Spleen (tissue), 7 donors: ENCODE data around the gene FOXC1.

ENCODE experiments used
- CTCF ChIP-seq, 11 experiments: fragments of 200-600 bp in 7 of 11; fragments of 450-650 bp in 4 of 11; sonication (generic) in 4 of 11; IDR thresholded peaks in 8 of 11; conservative IDR thresholded peaks in 3 of 11; 1 replicate in 7 of 11; 2 replicates in 4 of 11; pipeline versions ENCODE4 v1.4.0 to v1.8.0; 2016 to 2021; ENCODE audit warnings: antibody characterized with exemption in 11 of 11, inconsistent platforms in 4 of 11, mild to moderate bottlenecking in 1 of 11
- POLR2A ChIP-seq, 3 donors: fragments of 450-650 bp; IDR thresholded peaks; one replicate each; pipeline ENCODE4 v1.5.1; 2017; ENCODE audit warnings: antibody characterized with exemption in 3 of 3, mild to moderate bottlenecking in 1 of 3
- POLR2AphosphoS5 ChIP-seq, 3 donors: sonication (generic); formaldehyde crosslinking; IDR thresholded peaks; one replicate each; pipeline ENCODE4 v1.5.1; 2017; ENCODE audit warnings: antibody characterized with exemption in 3 of 3
- donor health status: DM: no; HTN: no; CAD: no; lungs with moderate emphysema.
- donor health status: DM: no; HTN: no; CAD: no.
- donor health status: DM: no; HTN: no; CAD: no.

DNA sequence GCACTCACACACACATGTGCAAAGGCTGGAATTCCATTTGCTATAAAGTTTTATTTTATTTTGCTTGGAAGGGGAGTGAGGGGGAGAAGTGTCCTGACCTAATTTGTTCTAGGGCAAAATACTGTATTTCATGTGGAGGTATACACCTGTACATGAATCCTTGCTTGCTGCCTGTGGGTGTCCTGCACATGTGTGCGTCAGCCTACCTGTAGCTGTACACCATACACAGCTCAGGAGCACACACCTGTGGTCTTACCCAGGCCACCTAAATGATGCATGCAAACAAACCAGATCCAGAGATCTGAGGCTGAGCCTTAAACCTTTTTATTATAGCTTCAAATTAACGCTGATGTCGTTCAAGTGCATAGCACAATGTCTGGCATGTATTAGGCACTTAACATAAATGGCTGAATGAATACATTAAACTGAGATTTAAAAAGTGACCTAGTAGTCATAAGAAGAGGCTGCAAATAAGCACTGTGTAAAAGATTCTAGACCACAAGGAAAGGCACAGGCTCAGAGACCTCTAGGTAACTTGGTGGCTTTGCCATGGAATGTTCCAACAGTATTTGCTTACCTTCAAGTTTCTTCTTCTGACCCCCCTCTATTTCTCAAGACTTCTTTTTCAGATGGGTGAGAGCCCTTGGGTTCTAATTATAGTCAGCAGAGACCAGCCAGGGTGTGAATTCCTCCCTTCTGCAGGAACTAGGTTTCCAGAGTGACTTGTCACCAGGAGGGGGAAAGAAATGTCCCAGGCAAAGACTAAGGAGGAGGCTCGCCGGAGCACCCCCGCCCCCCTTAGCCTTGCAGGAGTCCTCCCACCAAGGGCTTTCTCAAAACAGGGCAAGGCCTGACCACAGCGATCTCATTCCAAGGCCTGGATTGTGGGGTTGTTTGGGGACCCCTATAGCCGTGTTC is 13.4 kb downstream of the FOXC1 start:
- TF ChIP-seq CTCF (IDR thresholded peaks at IDR 0.05 in 8 of 11, conservative IDR thresholded peaks at IDR 0.05 in 3 of 11) (no peak), POLR2AphosphoS5 (IDR thresholded peaks at IDR 0.05) (no peak), POLR2A (IDR thresholded peaks at IDR 0.05) (no peak)
